HEK293 (cell line): ENCODE data around the gene LEF1.

Experiments used
- ZNF501 ChIP-seq: fragments of 450-650 bp; formaldehyde crosslinking; IDR thresholded peaks from 2 replicates; pipeline ENCODE4 v1.5.1; 2016; ENCODE audit warnings: missing biosample characterization, missing genetic modification characterization
- TF ChIP-seq, protein P1 (sequence below): fragments of 450-650 bp; formaldehyde crosslinking; IDR thresholded peaks from 2 replicates; pipeline ENCODE4 v1.5.1; 2016; ENCODE audit warnings: missing biosample characterization, missing genetic modification characterization

- TF ChIP-seq, protein P1, sequence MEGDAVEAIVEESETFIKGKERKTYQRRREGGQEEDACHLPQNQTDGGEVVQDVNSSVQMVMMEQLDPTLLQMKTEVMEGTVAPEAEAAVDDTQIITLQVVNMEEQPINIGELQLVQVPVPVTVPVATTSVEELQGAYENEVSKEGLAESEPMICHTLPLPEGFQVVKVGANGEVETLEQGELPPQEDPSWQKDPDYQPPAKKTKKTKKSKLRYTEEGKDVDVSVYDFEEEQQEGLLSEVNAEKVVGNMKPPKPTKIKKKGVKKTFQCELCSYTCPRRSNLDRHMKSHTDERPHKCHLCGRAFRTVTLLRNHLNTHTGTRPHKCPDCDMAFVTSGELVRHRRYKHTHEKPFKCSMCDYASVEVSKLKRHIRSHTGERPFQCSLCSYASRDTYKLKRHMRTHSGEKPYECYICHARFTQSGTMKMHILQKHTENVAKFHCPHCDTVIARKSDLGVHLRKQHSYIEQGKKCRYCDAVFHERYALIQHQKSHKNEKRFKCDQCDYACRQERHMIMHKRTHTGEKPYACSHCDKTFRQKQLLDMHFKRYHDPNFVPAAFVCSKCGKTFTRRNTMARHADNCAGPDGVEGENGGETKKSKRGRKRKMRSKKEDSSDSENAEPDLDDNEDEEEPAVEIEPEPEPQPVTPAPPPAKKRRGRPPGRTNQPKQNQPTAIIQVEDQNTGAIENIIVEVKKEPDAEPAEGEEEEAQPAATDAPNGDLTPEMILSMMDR (tag by site-specific recombination) = no peak
- no peak for TF ChIP-seq ZNF501 (tag by site-specific recombination)
These were observed 3.6 kb upstream of the LEF1 start for GRCh38 chr4:108172231-108172752.
